ENCODE data around the gene GSS. TPM values are rescaled to one million over a fixed set of nuclear protein-coding genes. Genes with fewer than 3 reads are reported as not detected.

Gene GSS
- total RNA-seq, 4 donors from 2014 or later, result 49.9 to 56.7 (median 52.9) TPM

DNA sequence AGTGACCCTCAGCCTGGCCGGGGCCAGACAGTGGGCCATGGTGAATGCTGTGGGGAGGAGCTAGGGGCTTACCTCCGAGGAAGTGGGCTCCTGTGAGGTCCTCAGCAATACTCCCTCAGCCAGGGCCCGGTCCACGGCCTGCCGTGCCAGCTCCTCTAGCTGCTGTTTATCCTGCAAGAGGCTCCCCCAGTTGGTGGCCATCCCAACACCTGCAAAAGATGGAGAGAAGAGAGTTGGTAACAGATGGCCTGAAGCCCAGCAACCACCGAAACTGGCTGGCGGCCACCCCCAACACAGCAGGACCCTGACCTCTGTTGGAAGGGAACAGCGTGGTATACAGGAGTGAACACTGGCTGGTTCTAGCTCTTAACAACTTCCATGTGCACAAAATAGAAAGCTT lies 4.0 kb downstream of the GSS start:
- TF ChIP-seq, protein P1, sequence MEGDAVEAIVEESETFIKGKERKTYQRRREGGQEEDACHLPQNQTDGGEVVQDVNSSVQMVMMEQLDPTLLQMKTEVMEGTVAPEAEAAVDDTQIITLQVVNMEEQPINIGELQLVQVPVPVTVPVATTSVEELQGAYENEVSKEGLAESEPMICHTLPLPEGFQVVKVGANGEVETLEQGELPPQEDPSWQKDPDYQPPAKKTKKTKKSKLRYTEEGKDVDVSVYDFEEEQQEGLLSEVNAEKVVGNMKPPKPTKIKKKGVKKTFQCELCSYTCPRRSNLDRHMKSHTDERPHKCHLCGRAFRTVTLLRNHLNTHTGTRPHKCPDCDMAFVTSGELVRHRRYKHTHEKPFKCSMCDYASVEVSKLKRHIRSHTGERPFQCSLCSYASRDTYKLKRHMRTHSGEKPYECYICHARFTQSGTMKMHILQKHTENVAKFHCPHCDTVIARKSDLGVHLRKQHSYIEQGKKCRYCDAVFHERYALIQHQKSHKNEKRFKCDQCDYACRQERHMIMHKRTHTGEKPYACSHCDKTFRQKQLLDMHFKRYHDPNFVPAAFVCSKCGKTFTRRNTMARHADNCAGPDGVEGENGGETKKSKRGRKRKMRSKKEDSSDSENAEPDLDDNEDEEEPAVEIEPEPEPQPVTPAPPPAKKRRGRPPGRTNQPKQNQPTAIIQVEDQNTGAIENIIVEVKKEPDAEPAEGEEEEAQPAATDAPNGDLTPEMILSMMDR (IDR thresholded peaks at IDR 0.05), result no peak
- TF ChIP-seq POLR2A (IDR thresholded peaks at IDR 0.05), result no peak
- WGBS, 2 donors, result 75 to 87% methylated on average over 8 of the region's 8 CpGs

DNA sequence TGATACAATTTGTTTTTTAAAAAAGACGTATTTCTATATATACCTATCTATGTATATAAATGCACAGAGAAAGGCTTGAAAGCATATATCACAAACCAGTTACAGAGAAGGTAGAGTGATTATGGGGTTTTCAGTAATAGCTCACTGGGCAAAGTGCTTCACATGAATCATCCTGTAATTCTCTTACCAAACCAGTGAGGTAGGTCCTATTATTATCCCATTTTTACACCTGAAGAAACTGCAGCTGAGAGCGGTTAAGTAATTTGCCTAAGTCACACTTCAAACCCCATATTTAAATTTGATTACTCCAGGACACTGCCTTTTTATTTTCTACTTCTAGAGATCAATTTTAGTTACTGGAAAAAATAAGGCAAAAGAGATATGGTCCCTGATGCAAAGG lies 4.4 kb downstream of the GSS start:
- 73 to 81% methylated on average over 2 of the region's 2 CpGs for WGBS, 2 donors
- DNase-seq (ENCODE audit: low spot score in 2 of 2), result no peak
- intact Hi-C loops (cut with DNase I; ENCODE audit: low total_unique reads), result no loop called here
- TF ChIP-seq, protein P1 (IDR thresholded peaks at IDR 0.05), result no peak
- TF ChIP-seq POLR2A (IDR thresholded peaks at IDR 0.05), result no peak
- no peak overlapping the region for H3K4me3 ChIP-seq (ENCODE audit: low read depth, poor library complexity, severe bottlenecking)

More for the DNA sequence above, 4.0 kb downstream of the GSS start:
- intact Hi-C loops (cut with DNase I; ENCODE audit: low total_unique reads), result no loop called here
- no peak overlapping the region for H3K4me3 ChIP-seq (ENCODE audit: low read depth, poor library complexity, severe bottlenecking)
- no peak for DNase-seq (ENCODE audit: low spot score in 2 of 2)

DNA sequence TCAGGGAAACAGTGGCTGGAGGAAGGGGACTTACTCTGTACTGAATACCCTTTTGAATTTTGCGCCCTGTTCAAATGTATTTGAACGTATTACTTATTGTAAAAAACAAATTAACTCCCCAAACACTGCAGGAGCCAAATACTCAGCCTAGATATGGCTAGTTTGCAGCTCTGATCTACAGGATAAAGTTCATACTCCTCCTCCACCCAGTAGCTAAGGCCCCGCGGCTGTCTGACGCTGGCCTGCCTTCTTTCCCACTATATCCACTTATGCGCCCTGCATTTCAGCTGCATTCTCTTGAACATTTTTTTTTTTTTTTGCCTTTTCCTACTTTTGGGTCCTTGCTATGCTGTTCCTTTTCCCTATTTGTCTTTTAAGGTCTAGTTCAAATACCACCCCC lies 6.5 kb downstream of the GSS start:
- intact Hi-C loops (cut with DNase I; ENCODE audit: low total_unique reads), result no loop called here
- WGBS, 2 donors, result 89 to 95% methylated on average over 6 of the region's 6 CpGs
- no peak overlapping the region for H3K4me3 ChIP-seq (ENCODE audit: low read depth, poor library complexity, severe bottlenecking)
- TF ChIP-seq POLR2A (IDR thresholded peaks at IDR 0.05), result no peak
- TF ChIP-seq, protein P1 (IDR thresholded peaks at IDR 0.05), result no peak
- no peak for DNase-seq (ENCODE audit: low spot score in 2 of 2)

DNA sequence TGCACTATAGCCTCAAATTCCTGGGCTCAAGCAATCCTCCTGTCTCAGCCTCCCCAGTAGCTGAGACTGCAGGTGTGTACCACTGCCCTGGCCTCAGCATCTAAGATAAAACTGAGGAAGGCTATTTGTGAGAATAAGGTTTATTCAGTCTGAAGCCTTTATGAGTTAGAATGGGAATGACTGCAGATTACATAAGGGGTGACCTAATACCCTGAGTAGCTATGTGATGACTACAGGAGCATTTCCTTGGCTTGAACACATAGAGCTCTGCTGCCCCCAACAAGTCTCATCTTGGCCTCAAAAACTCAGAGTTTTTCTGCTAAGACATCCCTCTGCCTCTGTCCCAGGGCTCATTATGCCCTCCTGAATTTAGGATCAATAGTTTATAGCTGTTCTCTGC lies 7.6 kb downstream of the GSS start:
- intact Hi-C loops (cut with DNase I; ENCODE audit: low total_unique reads), result no loop called here
- DNase-seq (ENCODE audit: low spot score in 2 of 2), result no peak
- no peak overlapping the region for H3K4me3 ChIP-seq (ENCODE audit: low read depth, poor library complexity, severe bottlenecking)
- TF ChIP-seq POLR2A (IDR thresholded peaks at IDR 0.05), result no peak
- TF ChIP-seq, protein P1 (IDR thresholded peaks at IDR 0.05), result no peak

DNA sequence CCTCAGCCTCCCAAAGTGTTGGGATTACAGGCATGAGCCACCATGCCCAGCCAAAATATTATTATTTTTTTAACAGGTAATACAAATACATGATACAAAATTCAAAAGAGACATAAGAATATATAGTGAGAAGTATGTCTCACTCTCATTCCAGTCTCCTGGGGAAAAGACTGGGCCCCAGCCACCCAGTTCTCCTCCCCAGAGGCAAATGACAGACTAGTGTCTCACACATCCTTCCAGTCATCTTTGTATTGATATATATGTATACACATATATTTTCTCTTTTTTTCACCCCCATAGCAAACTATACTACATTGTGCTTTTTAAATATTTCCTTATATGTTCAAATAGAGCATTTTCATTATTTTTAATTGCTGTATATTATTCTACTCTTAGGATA lies 8.3 kb downstream of the GSS start:
- TF ChIP-seq POLR2A (IDR thresholded peaks at IDR 0.05), result no peak
- TF ChIP-seq, protein P1 (IDR thresholded peaks at IDR 0.05), result no peak
- intact Hi-C loops (cut with DNase I; ENCODE audit: low total_unique reads), result no loop called here
- H3K4me3 ChIP-seq (ENCODE audit: low read depth, poor library complexity, severe bottlenecking), result no peak overlapping the region
- no peak for DNase-seq (ENCODE audit: low spot score in 2 of 2)

DNA sequence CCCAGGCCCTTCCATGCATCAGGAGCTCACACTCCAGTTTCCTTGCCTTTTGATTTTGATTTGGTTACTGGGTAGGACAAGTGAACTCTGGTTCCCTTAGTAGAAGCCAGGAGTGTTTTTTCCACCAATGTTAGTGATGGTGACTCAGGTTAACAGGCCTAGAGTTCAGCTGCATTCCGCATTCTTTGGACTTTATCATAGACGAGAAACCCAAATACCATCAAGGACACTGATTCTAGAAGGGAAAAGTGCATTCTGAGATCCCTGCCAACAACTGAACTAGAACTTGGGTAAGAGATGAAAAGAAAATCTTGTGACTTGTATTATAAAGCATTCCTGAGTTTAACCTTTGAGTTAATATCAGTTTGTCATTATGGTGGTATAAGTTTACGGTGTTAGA lies 8.9 kb downstream of the GSS start:
- WGBS, 2 donors, result 94 to 97% methylated on average over 3 of the region's 3 CpGs
- intact Hi-C loops (cut with DNase I; ENCODE audit: low total_unique reads), result no loop called here
- TF ChIP-seq POLR2A (IDR thresholded peaks at IDR 0.05), result no peak
- TF ChIP-seq, protein P1 (IDR thresholded peaks at IDR 0.05), result no peak
- no peak for DNase-seq (ENCODE audit: low spot score in 2 of 2)
- no peak overlapping the region for H3K4me3 ChIP-seq (ENCODE audit: low read depth, poor library complexity, severe bottlenecking)
